Transverse colon (tissue), 4 donors: Measurements from ENCODE around the gene OPRPN. TPM values are rescaled to one million over a fixed set of nuclear protein-coding genes. Genes with fewer than 3 reads are reported as not detected.

Experiments
- DNase-seq: peaks from one replicate; pipeline ENCODE4 v3.0.0-alpha.2; 2019
- H3K27ac ChIP-seq, 4 donors: fragments of 200-600 bp; sonication (generic); 2 replicates each; pipeline ENCODE4 v1.5.1; 2016 to 2018; ENCODE audit warnings: inconsistent platforms in 4 of 4
- H3K27me3 ChIP-seq: fragments of 200-600 bp; sonication (generic); 2 replicates; pipeline ENCODE4 v1.5.1; 2017; ENCODE audit warnings: inconsistent platforms
- H3K36me3 ChIP-seq, 4 donors: fragments of 200-600 bp; sonication (generic); 2 replicates each; pipeline ENCODE4 v1.5.1; 2017 to 2019; ENCODE audit warnings: inconsistent platforms in 4 of 4
- H3K4me1 ChIP-seq, 4 donors: fragments of 200-600 bp; sonication (generic); 2 replicates each; pipeline ENCODE4 v1.5.1; 2017 to 2020; ENCODE audit warnings: inconsistent platforms in 4 of 4
- H3K4me3 ChIP-seq, 4 donors: fragments of 200-600 bp; sonication (generic); 1 replicate in 1 of 4; 2 replicates in 3 of 4; pipeline versions ENCODE4 v1.5.1 to v1.6.1; 2017 to 2019; ENCODE audit warnings: inconsistent platforms in 4 of 4
- H3K9me3 ChIP-seq, 2 donors: fragments of 200-600 bp; sonication (generic); 2 replicates each; pipeline ENCODE4 v1.5.1; 2017 to 2019; ENCODE audit warnings: inconsistent platforms in 2 of 2
- CTCF ChIP-seq, 5 experiments: fragments of 200-600 bp in 3 of 5; fragments of 450-650 bp in 2 of 5; sonication (generic) in 3 of 5; IDR thresholded peaks; 1 replicate in 2 of 5; 2 replicates in 3 of 5; pipeline ENCODE4 v1.5.1; 2016 to 2017; ENCODE audit warnings: antibody characterized with exemption in 5 of 5, inconsistent platforms in 3 of 5, mild to moderate bottlenecking in 2 of 5, moderate library complexity in 1 of 5
- EP300 ChIP-seq: sonication (generic); formaldehyde crosslinking; IDR thresholded peaks from one replicate; pipeline ENCODE4 v1.6.1; 2017; ENCODE audit warnings: antibody characterized with exemption, low read depth
- POLR2A ChIP-seq: fragments of 450-650 bp; IDR thresholded peaks from one replicate; pipeline ENCODE4 v1.6.1; 2016; ENCODE audit warnings: antibody characterized with exemption, mild to moderate bottlenecking, moderate library complexity
- POLR2AphosphoS5 ChIP-seq, 3 donors: sonication (generic); formaldehyde crosslinking; IDR thresholded peaks; one replicate each; pipeline ENCODE4 v1.6.1; 2016; ENCODE audit warnings: antibody characterized with exemption in 3 of 3
- WGBS, 2 donors: methylation state at CpG; one replicate each; pipeline ENCODE4 v1.1.5; 2018; ENCODE audit warnings: low coverage in 1 of 2; 5-methylcytosine and 5-hydroxymethylcytosine counted together
- in situ Hi-C, 4 donors: fragments of 200-750 bp; cut with MboI; loops; one replicate each; pipeline versions ENCODE4 v1.15.0 to v1.15.1; 2017; ENCODE audit warnings: low sequenced_read_pairs in 3 of 4, low pct_ligation_motif_present in 1 of 4, low pct_unique_long_range_greater_than_20kb in 1 of 4
- intact Hi-C: fragments of 100-400 bp; cut with DNase I; formaldehyde crosslinking; loops from one replicate; pipeline ENCODE4 v1.15.1; 2023; ENCODE audit warnings: low total_unique reads
- total RNA-seq, 4 donors: library from RNA; depleted of rRNA; stranded (reverse); fragments of >200 nt; gene quantifications; one replicate each; pipeline ENCODE4 v1.1.0, GENCODE V29; 2016

The OPRPN gene
- total RNA-seq, 4 donors from 2014 or later = not detected

GRCh38 chr4:70380578-70380977, 17.2 kb upstream of the OPRPN start:
- Histone ChIP-seq H3K27me3 (no peaks in the 10 kb centered on the region), H3K27ac (no peak overlapping the region), H3K9me3 (no peaks in the 10 kb centered on the region), H3K4me1 (no peaks in the 10 kb centered on the region), H3K36me3 (no peaks in the 10 kb centered on the region), H3K4me3 (no peak overlapping the region)
- no peak for TF ChIP-seq EP300
- no peak for TF ChIP-seq CTCF (IDR thresholded peaks at IDR 0.05)
- in situ Hi-C loops = no loop called here
- intact Hi-C loops = no loop called here
- WGBS, 2 donors = 71 to 77% methylated on average over 3 of the region's 3 CpGs
- no peak for DNase-seq

- Histone ChIP-seq H3K4me1 (no peaks in the 10 kb centered on the region), H3K9me3 (no peaks in the 10 kb centered on the region), H3K27me3 (no peaks in the 10 kb centered on the region), H3K36me3 (no peaks in the 10 kb centered on the region), H3K4me3 (no peak within 1 kb of the TSS), H3K27ac (no peak within 1 kb of the TSS)
- TF ChIP-seq POLR2AphosphoS5 (IDR thresholded peaks at IDR 0.05) = no peak
- TF ChIP-seq CTCF (IDR thresholded peaks at IDR 0.05) = no peak
- TF ChIP-seq EP300 = no peak
- TF ChIP-seq POLR2A = no peak
- intact Hi-C loops = no loop called here
- WGBS, 2 donors = 76 to 79% methylated on average over 5 of the region's 5 CpGs
- DNase-seq = no peak
- in situ Hi-C loops = no loop called here
These were observed 15.0 kb upstream of the OPRPN start, which contains the start of gene SMR3B for GRCh38 chr4:70382691-70383181. TSS of gene SMR3B (plus strand) at chr4:70383131. CDS start at chr4:70384511, 1,380 bp downstream.

- in situ Hi-C loops = no loop called here
These were observed 5.5 kb upstream of the OPRPN start for GRCh38 chr4:70392057-70392776.

GRCh38 chr4:70399319-70399718, 1.6 kb downstream of the OPRPN start:
- Histone ChIP-seq H3K9me3 (no peaks in the 10 kb centered on the region), H3K4me3 (no peak overlapping the region), H3K27ac (no peak overlapping the region), H3K4me1 (no peaks in the 10 kb centered on the region), H3K36me3 (no peaks in the 10 kb centered on the region), H3K27me3 (no peaks in the 10 kb centered on the region)
- DNase-seq = no peak
- TF ChIP-seq CTCF (IDR thresholded peaks at IDR 0.05) (no peak), POLR2AphosphoS5 (IDR thresholded peaks at IDR 0.05) (no peak), POLR2A (no peak), EP300 (no peak)
- 71 to 74% methylated on average over 1 of the region's 1 CpG for WGBS, 2 donors
- in situ Hi-C loops = no loop called here
- intact Hi-C loops = no loop called here

More at GRCh38 chr4:70392057-70392776, 5.5 kb upstream of the OPRPN start:
- TF ChIP-seq CTCF (IDR thresholded peaks at IDR 0.05) = no peak
- no peak for TF ChIP-seq POLR2AphosphoS5 (IDR thresholded peaks at IDR 0.05)
- no peak for TF ChIP-seq EP300
- no peak for TF ChIP-seq POLR2A
- WGBS, 2 donors = 50 to 56% methylated on average over 2 of the region's 2 CpGs
- H3K4me1 ChIP-seq = no peaks in the 10 kb centered on the region
- H3K36me3 ChIP-seq = no peaks in the 10 kb centered on the region
- no peaks in the 10 kb centered on the region for H3K9me3 ChIP-seq
- H3K27ac ChIP-seq = no peak overlapping the region
- no peak for DNase-seq
- intact Hi-C loops = no loop called here
- no peaks in the 10 kb centered on the region for H3K27me3 ChIP-seq
- no peak overlapping the region for H3K4me3 ChIP-seq
